GM21423 (cell line): ENCODE measurements around the gene CRYL1.

ENCODE experiments used
- ATAC-seq: cut with Tn5 transposase; IDR thresholded peaks from one replicate; pipeline ENCODE4 v1.9.1; 2021; ENCODE audit warnings: mild to moderate bottlenecking, moderate library complexity; ENCODE audit not compliant: unreplicated experiment

CRYL1 gene

GRCh38 chr13:20383058-20383457 is 142.6 kb downstream of the CRYL1 start:
- no peak for ATAC-seq

- no peak for ATAC-seq
These were observed 144.3 kb downstream of the CRYL1 start for GRCh38 chr13:20381401-20381800.

- ATAC-seq = no peak
These were observed 146.9 kb downstream of the CRYL1 start for GRCh38 chr13:20378721-20379120.

- no peak for ATAC-seq
These were observed 147.9 kb downstream of the CRYL1 start for GRCh38 chr13:20377720-20378119.

- no peak for ATAC-seq
These were observed 149.8 kb downstream of the CRYL1 start for GRCh38 chr13:20375871-20376270.

- ATAC-seq = no peak
These were observed 151.8 kb downstream of the CRYL1 start for GRCh38 chr13:20373861-20374260.

GRCh38 chr13:20371825-20372224 is 153.8 kb downstream of the CRYL1 start:
- no peak for ATAC-seq

GRCh38 chr13:20370815-20371421 is 154.7 kb downstream of the CRYL1 start:
- ATAC-seq = no peak

GRCh38 chr13:20369886-20370361 is 155.7 kb downstream of the CRYL1 start:
- ATAC-seq = peak; percentile 74

- ATAC-seq = no peak
These were observed 159.6 kb downstream of the CRYL1 start for GRCh38 chr13:20366056-20366455.

GRCh38 chr13:20363603-20364002 is 162.1 kb downstream of the CRYL1 start:
- ATAC-seq = no peak

- no peak for ATAC-seq
These were observed 162.5 kb downstream of the CRYL1 start for GRCh38 chr13:20363172-20363571.

GRCh38 chr13:20362484-20363041 is 163.1 kb downstream of the CRYL1 start:
- no peak for ATAC-seq

GRCh38 chr13:20360835-20361412 is 164.7 kb downstream of the CRYL1 start:
- ATAC-seq = no peak

GRCh38 chr13:20360041-20360491 is 165.6 kb downstream of the CRYL1 start:
- ATAC-seq = no peak

GRCh38 chr13:20359335-20359734 is 166.3 kb downstream of the CRYL1 start:
- ATAC-seq = no peak

- ATAC-seq = no peak
These were observed 167.6 kb downstream of the CRYL1 start for GRCh38 chr13:20358022-20358421.

GRCh38 chr13:20356444-20356843 is 169.2 kb downstream of the CRYL1 start:
- no peak for ATAC-seq

GRCh38 chr13:20354722-20355121 is 170.9 kb downstream of the CRYL1 start:
- no peak for ATAC-seq

GRCh38 chr13:20353973-20354372 is 171.7 kb downstream of the CRYL1 start:
- ATAC-seq = no peak
